ENCODE measurements around the gene BLOC1S4. TPM values are rescaled to one million over a fixed set of nuclear protein-coding genes. Genes with fewer than 3 reads are reported as not detected.
"Not testable (repeated sequence)": the region's sequence is repeated elsewhere in the genome, so short reads cannot be mapped to it uniquely, and the experiment has no call there.

BLOC1S4 gene, protein sequence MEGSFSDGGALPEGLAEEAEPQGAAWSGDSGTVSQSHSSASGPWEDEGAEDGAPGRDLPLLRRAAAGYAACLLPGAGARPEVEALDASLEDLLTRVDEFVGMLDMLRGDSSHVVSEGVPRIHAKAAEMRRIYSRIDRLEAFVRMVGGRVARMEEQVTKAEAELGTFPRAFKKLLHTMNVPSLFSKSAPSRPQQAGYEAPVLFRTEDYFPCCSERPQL
- 10 to 100 TPM in 1 of 3 donors, 1 to 10 TPM in 2; 4.7 to 10.8 (median 7.9) TPM for polyA plus RNA-seq

DNA sequence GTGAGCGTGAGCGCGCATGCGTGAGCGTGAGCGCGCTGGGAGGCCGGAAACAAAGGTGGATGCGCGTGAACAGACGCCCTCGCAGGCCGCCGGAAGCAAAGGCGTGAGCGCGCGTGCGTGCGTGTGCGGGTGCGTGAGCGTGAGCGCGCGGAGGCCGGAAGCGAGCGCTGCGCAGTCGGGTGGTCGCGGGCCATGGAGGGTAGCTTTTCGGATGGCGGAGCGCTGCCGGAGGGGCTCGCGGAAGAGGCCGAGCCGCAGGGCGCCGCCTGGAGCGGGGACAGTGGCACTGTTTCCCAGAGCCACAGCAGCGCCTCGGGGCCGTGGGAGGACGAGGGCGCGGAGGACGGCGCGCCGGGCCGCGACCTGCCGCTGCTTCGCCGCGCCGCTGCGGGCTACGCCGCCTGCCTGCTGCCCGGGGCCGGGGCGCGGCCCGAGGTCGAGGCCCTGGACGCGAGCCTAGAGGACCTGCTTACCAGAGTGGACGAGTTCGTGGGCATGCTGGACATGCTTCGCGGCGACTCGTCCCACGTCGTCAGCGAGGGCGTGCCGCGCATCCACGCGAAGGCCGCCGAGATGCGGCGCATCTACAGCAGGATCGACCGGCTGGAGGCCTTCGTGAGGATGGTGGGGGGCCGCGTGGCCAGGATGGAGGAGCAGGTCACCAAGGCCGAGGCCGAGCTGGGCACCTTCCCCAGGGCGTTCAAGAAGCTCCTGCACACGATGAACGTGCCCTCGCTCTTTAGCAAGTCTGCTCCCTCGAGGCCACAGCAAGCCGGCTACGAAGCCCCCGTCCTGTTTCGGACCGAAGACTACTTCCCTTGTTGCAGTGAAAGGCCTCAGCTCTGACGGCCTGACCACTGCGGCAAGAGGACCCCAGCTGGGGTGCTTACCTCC lies at the start of gene BLOC1S4:
Gene BLOC1S4 (plus strand): TSS at position 157 of the 894 bp plus-strand sequence. CDS start 36 bp downstream, at position 193.
- WGBS, 3 donors, result 0% methylated on average over 105 to 109 of the region's 109 CpGs

GRCh38 chr4:6668391-6668790 lies 47.6 kb upstream of the BLOC1S4 start:
- WGBS, 3 donors, result 88 to 90% (median 89%) methylated on average over 11 of the region's 11 CpGs
- H3K27ac ChIP-seq (ENCODE audit: low read depth, low read length), result no peak overlapping the region

More for the DNA sequence above, at the start of gene BLOC1S4:
- H3K27ac ChIP-seq (ENCODE audit: low read depth, low read length), result peak within 1 kb of the TSS; percentile 80

DNA sequence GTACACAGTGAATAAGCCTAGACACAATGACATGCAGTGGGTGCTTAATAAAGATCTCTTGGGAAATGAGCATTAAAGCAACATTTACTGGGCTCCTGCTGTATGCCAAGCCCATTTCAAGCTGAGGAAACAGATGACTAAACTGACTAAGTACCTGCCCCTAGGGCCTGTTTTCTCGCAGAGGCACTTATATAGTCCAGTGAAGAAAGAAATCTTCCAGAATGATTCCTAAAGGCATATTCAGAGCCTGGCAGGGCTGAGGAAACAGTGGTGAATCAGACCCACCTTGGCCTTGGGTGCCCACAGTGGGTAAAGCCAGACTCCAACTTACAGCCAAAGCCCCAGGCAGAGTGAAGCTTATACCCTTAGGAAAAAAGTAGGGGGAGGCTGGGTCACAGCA lies 44.3 kb upstream of the BLOC1S4 start:
- no peak overlapping the region for H3K27ac ChIP-seq (ENCODE audit: low read depth, low read length)
- 84 to 94% (median 91%) methylated on average over 1 of the region's 1 CpG for WGBS, 3 donors

DNA sequence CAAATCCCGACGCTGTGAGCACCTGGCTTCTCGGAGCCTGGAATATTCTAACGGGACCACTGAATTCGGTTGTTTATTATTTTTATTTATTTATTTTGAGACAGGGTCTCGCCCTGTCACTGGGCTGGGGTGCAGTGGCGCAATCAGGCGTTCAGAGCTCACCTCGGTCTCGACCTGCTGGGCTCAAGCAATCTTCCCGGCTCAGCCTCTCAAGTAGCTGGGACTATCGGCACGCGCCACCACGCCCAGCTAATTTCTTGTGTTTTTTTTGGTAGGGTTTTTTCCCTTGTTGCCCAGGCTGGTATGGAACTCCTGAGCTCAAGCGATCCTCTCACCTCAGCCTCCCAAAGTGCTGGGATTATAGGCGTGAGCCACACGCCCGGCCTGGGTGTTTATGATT lies 43.8 kb upstream of the BLOC1S4 start:
- H3K27ac ChIP-seq (ENCODE audit: low read depth, low read length), result no peak overlapping the region
- WGBS, 3 donors, result 95 to 96% (median 95%) methylated on average over 19 of the region's 19 CpGs

GRCh38 chr4:6672541-6673190 lies 43.3 kb upstream of the BLOC1S4 start:
- WGBS, 3 donors, result 97 to 98% (median 98%) methylated on average over 22 to 33 of the region's 34 CpGs
- H3K27ac ChIP-seq (ENCODE audit: low read depth, low read length), result not testable (repeated sequence)

DNA sequence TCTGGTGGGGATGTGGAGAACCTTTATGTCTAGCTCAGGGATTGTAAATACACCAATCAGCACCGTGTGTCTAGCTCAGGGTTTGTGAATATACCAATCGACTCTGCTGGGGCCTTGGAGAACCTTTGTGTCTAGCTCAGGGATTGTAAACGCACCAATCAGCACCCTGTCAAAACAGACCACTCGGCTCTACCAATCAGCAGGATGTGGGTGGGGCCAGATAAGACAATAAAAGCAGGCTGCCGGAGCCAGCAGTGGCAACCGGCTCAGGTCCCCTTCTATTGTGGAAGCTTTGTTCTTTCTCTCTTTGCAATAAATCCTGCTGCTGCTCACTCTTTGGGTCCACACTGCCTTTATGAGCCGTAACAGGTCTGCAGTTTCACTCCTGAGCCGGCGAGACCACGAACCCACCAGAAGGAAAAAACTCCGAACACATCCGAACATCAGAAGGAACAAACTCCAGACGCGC lies 42.7 kb upstream of the BLOC1S4 start:
- WGBS, 3 donors, result 24 to 38% (median 27%) methylated on average over 14 of the region's 14 CpGs
- not testable (repeated sequence) for H3K27ac ChIP-seq (ENCODE audit: low read depth, low read length)

DNA sequence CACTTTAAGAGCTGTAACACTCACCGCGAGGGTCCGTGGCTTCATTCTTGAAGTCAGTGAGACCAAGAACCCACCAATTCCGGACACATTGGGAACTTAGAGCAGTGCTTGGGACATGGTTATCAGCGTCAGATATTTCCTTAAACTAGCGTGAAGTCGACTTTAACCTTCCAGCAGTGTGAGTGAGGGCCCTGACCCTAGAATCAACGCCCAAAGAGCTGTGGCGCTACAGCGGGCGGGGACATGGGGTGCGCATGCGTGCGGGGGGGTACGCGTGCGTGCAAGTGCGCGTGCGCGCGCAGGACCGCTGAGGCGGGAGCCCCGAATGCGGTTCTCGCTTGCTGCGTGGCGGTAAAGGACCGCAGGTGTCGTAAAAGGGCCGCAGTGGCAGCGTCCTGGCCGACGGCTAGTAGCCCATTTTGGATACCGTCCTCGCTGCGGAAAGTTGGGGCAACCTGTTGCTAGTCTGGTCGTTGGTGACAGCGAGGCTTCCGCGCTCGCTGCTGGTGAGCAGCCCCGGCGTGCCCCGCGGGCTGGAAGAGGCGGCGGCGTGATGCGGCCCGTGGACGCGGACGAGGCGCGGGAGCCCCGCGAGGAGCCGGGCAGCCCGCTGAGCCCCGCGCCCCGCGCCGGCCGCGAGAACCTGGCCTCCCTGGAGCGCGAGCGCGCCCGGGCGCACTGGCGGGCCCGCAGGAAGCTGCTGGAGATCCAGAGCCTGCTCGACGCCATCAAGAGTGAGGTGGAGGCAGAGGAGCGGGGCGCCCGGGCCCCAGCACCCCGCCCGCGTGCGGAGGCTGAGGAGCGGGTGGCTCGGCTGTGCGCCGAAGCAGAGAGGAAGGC lies 42.1 kb upstream of the BLOC1S4 start:
- 0 to 1% (median 0%) methylated on average over 71 to 89 of the region's 89 CpGs for WGBS, 3 donors
- H3K27ac ChIP-seq (ENCODE audit: low read depth, low read length), result no peak overlapping the region

GRCh38 chr4:6674500-6675149 lies 41.3 kb upstream of the BLOC1S4 start:
- no peak overlapping the region for H3K27ac ChIP-seq (ENCODE audit: low read depth, low read length)
- WGBS, 3 donors, result 5% methylated on average over 39 to 40 of the region's 40 CpGs

- H3K27ac ChIP-seq (ENCODE audit: low read depth, low read length), result no peak overlapping the region
- WGBS, 3 donors, result 73 to 82% (median 77%) methylated on average over 21 of the region's 21 CpGs
Measured at GRCh38 chr4:6676722-6677558, 39.0 kb upstream of the BLOC1S4 start.

DNA sequence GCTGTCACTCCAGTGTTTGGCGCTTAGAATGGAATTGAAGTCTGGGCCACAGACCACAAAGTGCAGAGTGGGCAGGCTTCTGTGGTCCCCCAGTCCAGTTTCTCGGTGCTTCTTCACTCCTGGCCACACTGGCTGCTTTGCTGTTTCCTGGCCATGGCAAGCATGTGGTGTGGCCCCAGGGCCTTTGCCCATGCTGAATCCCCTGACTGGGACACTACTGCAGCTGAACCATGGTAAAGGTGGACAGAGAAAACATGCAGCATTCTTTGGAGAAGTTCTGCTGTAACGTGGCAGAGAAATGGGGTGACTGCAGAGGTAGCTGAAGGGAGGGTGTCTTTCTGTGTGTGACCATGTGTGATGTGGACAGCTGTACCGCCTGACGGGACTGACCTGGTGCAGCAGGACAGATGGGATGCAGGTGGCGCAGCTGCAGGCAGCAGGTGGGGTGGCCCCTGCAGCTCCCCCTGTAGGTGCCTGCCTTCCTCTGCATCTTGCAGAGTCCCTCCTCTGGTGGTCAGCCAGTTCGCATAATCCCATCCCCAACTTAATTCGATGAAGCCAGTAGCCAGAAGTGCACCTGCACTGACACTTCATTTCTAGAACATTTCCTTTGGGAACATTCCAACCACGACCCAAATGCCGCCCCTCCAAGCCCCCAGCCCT lies 35.5 kb upstream of the BLOC1S4 start:
- WGBS, 3 donors, result 84 to 88% (median 88%) methylated on average over 10 of the region's 10 CpGs
- no peak overlapping the region for H3K27ac ChIP-seq (ENCODE audit: low read depth, low read length)

GRCh38 chr4:6681191-6681590 lies 34.8 kb upstream of the BLOC1S4 start:
- H3K27ac ChIP-seq (ENCODE audit: low read depth, low read length), result no peak overlapping the region
- WGBS, 3 donors, result 83 to 91% (median 85%) methylated on average over 9 of the region's 9 CpGs

GRCh38 chr4:6682862-6683590 lies 32.9 kb upstream of the BLOC1S4 start:
- 59 to 79% (median 70%) methylated on average over 11 of the region's 11 CpGs for WGBS, 3 donors

GRCh38 chr4:6684656-6685055 lies 31.3 kb upstream of the BLOC1S4 start:
- H3K27ac ChIP-seq (ENCODE audit: low read depth, low read length), result no peak overlapping the region
- 86 to 89% (median 87%) methylated on average over 11 of the region's 11 CpGs for WGBS, 3 donors

More at GRCh38 chr4:6682862-6683590, 32.9 kb upstream of the BLOC1S4 start:
- no peak overlapping the region for H3K27ac ChIP-seq (ENCODE audit: low read depth, low read length)

DNA sequence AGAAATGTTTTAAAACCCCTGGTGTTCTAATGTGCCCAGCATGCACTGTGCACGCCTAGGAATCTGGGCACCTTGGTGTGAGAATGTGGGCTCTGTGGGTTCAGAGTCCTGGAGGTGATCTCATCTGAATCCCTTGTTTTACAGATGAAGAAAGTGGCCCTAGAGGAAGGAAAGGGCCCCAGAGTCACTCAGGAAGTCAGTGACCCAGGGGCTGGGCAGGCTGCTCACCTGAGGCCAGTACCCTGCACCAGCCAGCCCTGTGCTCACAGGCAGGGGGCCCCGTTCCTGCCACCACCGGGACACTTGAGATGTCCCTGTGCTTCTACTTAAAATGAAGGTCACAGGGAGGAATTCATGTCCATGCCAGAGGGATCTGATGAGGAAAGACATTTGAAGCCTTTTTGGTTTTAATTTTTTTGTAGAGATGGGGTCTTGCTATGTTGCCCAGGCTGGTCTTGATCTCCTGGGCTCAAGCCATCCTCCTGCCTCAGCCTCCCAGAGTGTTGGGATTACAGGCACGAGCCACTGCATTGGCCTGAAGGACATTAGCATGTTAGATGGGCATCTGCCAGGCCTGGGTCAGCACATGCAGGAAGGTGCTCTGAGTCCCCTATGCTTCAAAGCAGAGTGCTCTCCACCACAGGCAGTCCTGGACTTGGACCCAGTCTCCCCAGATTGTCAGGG lies 29.7 kb upstream of the BLOC1S4 start:
- H3K27ac ChIP-seq (ENCODE audit: low read depth, low read length), result no peak overlapping the region
- 53 to 66% (median 66%) methylated on average over 4 of the region's 4 CpGs for WGBS, 3 donors

All from adipose tissue (tissue), 3 donors.